Fibroblast of lung (primary cell): ENCODE data around the gene PRRC2A.

Experiments used
- EZH2 ChIP-seq: IDR thresholded peaks from 2 replicates; pipeline ENCODE4 v1.5.1; 2012; ENCODE audit warnings: low read length, control low read depth, mild to moderate bottlenecking; ENCODE audit errors: missing control alignments
- TF ChIP-seq, protein P1 (sequence below), 2 donors: IDR thresholded peaks in 1 of 2; conservative IDR thresholded peaks in 1 of 2; 1 replicate in 1 of 2; 2 replicates in 1 of 2; pipeline ENCODE4 v1.5.1; 2011 to 2012; ENCODE audit warnings: low read length in 2 of 2, control low read depth in 1 of 2, inconsistent platforms in 1 of 2, low read depth in 1 of 2, mild to moderate bottlenecking in 1 of 2

DNA sequence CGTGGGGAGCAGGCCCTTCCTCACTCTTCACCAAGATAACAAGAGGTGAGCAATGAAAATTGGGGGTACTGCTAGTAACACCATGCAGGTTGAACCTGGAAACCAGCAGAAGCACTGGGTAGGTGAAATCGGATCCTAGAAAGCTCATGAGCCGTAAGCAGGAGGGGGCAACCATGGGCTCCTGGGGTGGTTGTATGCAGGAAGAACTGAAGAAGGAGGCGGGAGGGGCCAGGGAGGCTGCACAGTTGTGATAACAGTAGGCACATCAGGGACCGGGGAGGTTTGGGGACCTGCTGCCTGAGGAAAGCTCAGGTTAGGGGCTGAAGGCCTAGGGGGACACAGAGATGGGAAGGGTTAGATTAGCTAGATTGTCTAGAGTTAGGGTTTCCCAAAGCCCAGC, 66.0 kb downstream of the PRRC2A start:
- TF ChIP-seq, protein P1, sequence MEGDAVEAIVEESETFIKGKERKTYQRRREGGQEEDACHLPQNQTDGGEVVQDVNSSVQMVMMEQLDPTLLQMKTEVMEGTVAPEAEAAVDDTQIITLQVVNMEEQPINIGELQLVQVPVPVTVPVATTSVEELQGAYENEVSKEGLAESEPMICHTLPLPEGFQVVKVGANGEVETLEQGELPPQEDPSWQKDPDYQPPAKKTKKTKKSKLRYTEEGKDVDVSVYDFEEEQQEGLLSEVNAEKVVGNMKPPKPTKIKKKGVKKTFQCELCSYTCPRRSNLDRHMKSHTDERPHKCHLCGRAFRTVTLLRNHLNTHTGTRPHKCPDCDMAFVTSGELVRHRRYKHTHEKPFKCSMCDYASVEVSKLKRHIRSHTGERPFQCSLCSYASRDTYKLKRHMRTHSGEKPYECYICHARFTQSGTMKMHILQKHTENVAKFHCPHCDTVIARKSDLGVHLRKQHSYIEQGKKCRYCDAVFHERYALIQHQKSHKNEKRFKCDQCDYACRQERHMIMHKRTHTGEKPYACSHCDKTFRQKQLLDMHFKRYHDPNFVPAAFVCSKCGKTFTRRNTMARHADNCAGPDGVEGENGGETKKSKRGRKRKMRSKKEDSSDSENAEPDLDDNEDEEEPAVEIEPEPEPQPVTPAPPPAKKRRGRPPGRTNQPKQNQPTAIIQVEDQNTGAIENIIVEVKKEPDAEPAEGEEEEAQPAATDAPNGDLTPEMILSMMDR (conservative IDR thresholded peaks at IDR 0.05 in 1 of 2, IDR thresholded peaks at IDR 0.05 in 1 of 2; ENCODE audit: low read depth in 1 of 2, low read length in 2 of 2) = no peak
- TF ChIP-seq EZH2 = no peak
